GM18873 (cell line): ENCODE results near the gene DYNLRB1.
A peak's percentile ranks its signal among the peaks of the same experiment; 100 is the strongest.
"Not testable (repeated sequence)": the region's sequence is repeated elsewhere in the genome, so short reads cannot be mapped to it uniquely, and the experiment has no call there.

Experiments
- ATAC-seq: cut with Tn5 transposase; IDR thresholded peaks from one replicate; pipeline ENCODE4 v1.9.1; 2021; ENCODE audit warnings: mild to moderate bottlenecking, moderate library complexity, moderate number of reproducible peaks; ENCODE audit not compliant: unreplicated experiment, low FRiP score

The DYNLRB1 gene

DNA sequence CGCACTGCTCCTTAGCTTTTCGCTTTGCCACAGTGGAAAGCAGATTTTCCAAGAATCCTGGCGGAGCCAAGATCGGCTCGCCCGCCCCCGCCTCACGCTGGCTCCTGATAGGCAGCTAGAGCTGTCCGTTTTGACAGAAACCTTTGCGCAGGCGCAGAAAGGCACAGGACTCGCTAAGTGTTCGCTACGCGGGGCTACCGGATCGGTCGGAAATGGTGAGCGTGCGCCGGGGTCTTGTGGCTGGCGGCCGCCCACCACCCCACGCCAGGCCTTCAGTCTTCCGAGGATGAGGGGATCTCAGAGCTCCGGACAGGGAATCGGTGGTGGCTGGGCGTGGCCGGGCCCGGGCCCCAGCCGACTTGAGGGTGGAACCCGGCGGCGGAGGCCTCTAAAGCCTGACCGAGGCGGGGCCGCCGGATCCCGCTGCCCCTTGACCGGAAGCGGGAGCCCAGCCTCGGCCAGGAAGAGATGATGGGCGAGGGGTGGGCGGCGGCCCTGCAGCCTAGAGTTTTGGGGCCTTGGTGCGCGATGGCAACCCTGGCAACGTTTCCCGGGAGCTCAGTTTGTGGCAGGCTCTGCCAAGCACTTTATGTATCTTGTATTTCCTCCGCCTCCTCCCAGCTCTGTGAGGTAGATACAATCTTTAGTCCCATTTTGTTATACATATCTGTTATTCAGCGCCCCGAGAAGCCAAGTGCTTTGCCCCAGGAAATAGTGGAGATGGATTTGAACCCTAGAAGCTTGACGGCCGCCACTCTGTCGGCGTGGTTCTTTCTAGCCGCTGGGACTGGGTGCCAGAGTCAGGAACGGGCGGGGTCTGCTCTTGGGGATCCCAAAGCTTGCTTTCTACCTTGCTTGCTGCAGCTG lies at the start of gene DYNLRB1:
DYNLRB1 (plus strand) TSS at position 176 of the 867 bp plus-strand sequence; CDS start at position 213, 37 bp downstream.
- ATAC-seq = peak; percentile 74

DNA sequence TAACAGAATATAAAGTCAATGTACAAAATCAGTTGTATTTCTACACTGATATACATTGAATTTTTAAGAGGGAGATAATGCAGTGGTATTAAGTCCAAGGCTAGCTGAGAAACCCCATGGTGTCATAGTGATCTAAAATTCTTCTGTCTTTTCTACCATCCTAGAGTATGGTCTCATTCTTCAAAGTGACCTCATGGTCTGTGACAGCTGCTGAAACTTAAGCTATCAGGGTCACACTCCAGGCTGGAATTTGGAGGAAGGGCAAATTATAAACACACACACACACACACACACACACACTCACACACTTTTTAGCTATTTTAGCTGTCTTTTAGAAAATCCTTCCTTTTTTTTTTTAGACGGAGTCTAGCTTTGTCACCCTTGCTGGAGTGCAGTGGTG lies 47.3 kb upstream of the DYNLRB1 start:
- no peak for ATAC-seq

DNA sequence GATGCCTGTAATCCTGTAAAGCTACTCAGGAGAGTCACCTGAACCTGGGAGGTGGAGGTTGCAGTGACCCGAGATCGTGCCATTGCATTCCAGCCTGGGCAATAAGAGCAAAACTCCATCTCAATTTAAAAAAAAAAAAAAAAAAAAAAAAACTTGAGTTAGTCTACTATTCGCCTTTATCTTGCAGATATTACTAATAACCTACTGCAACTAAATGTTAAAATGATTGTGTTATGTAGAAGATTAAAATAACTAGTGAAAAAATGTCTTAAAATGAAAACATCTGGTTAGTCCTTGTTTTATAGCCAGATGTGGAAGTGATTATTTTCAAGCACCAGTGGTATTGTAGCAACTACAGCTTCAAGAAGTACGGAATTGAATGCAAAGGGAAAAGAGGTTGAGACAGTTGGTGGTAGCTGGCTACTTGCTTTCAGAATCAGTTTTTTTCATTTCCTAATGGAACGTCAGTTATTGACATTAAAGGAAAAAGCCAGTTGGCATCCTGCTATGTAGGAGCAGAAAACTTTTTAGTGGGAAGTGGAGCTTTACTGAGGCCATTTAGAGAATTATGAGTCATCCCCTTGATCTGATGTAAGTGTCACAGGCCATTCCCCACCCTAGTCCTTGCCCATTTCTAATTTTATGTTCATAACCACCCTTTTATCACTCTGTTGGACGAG lies 43.8 kb upstream of the DYNLRB1 start:
- ATAC-seq = no peak

DNA sequence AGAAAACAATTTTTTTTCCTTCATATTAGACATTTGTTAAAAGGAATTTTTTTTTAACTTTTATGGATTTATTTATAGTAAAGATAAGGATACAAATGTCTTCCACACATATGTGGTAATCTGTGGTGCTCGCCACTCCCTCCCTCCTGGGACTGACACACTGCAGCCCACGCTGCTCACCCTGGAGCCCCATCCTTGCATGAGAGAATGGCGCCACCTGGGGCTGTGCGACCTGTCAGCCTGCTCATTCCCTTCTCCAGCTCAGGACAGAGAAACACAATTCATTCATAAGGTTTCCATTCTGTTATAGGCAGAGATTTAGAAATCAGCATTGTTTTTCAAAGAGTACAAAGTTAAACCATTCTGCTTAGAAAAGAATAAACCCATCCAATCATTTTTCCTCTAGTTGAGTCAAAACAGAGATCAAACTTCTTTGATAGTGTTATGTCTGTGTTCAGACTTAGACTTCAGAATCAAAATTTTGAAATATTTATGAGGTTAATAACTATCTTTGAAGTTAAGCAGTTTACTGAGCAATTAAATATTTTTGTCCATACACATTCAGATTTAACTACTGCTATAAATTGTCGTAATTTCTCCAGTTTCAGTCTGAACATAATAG lies 42.8 kb upstream of the DYNLRB1 start:
- ATAC-seq = no peak

DNA sequence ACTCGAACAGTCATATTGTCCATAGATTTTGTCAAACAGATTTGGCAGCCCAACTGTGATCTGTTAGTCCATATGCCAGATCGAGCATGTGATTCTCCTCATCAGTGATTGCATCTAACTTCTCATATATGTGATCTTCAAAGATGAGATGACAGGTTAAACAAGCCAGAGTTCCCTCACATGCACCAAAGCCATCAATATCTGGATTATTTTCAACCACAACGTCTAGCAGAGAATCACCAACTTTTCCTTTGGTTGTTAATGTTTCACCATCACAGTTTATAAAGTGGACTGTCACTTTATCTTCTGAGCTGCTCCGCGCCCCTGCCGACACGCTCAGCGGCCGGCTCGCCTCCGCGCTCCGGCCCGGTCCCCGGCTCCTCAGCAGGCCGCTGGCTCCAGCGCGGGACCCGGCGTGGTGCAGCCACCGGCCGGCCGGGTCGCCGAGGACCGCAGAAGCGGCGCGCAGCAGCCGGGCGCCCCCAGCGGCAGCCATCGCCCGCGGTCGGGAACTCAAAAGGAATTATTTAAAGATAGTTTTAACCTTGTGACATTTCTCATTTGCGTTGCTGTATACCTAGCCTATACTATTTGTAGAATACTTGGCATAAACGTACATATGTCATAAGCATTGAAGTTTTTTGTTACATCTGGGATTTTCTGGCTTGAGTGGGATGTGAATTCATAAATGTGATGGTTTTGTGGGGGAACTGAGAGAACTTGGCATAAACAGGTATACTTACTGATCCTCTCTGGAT lies 40.1 kb upstream of the DYNLRB1 start:
- no peak for ATAC-seq

DNA sequence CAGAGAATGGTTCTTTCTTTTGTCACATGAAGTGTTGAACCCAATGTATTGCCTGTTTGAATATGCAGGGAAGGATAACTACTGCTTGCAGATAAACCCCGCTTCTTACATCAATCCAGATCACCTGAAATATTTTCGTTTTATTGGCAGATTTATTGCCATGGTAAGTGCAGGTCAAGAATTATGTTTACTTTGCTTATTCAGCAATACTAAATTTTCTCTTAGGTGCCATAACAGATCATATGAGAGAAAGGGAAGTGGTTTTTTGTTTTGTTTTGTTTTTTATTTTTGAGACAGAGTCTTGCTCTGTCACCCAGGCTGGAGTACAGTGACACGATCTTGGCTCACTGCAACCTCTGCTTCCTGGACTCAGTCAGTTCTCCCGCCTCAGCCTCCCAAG lies 36.6 kb upstream of the DYNLRB1 start:
- no peak for ATAC-seq

DNA sequence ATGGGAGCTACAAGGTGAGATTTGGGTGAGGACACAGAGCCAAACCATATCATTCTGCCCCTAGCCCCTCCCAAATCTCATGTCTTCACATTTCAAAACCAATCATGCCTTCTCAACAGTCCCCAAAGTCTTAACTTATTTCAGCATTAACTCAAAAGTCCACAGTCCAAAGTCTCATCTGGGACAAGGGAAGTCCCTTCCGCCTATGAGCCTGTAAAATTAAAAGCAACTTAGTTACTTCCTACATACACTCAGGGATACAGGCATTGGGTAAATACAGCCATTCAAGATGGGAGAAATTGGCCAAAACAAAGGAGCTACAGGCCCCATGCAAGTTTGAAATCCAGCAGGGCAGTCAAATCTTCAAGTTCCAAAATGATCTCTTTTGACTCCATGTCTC lies 34.1 kb upstream of the DYNLRB1 start:
- not testable (repeated sequence) for ATAC-seq

DNA sequence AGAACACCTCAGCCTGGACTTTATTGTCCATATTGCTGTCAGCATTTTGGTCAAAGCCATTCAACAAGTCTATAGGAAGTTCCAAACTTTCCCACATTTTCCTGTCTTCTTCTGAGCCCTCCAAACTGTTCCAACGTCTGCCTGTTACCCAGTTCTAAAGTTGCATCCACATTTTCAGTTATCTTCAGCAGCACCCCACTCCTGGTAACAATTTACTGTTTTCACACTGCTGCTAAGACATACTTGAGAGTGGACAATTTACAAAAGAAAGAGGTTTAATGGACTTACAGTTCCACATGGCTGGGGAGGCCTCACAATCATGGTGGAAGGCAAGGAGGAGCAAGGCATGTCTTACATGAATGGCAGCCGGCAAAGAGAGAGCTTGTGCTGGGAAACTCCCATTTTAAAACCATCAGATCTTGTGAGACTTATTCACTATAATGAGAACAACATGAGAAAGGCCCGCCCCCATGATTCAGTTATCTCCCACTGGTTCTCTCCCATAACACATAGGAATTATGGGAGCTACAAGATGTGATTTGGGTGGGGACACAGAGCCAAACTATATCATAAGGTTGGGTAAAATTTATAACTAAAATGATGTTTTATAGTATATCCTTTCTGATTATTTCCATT lies 32.5 kb upstream of the DYNLRB1 start:
- ATAC-seq = not testable (repeated sequence)

DNA sequence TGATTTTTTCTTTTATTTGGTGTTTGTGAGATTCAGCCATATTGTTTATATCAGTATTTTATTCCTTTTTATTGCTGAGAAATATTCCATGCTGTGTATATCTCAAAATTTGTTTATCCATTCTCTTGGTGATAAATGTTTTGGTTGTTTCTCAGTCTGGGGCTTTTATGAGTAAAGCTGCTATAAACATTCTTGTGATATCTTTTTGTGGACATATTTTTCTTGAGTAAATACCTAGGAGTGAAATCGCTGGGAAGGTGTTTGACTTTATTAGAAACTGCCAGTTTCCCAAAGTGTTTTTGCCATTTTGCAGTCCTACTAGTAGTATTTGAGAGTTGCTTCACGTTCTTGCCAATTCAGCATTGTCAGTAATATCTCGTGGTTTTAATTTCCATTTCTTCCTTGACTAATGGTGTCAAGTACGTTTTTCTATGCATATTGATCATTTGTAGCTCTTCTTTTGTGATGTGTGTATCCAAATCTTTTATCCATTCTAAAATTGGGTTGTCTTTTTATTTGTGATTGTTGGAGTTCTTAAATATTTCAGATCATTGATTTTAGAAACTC lies 31.1 kb upstream of the DYNLRB1 start:
- no peak for ATAC-seq

DNA sequence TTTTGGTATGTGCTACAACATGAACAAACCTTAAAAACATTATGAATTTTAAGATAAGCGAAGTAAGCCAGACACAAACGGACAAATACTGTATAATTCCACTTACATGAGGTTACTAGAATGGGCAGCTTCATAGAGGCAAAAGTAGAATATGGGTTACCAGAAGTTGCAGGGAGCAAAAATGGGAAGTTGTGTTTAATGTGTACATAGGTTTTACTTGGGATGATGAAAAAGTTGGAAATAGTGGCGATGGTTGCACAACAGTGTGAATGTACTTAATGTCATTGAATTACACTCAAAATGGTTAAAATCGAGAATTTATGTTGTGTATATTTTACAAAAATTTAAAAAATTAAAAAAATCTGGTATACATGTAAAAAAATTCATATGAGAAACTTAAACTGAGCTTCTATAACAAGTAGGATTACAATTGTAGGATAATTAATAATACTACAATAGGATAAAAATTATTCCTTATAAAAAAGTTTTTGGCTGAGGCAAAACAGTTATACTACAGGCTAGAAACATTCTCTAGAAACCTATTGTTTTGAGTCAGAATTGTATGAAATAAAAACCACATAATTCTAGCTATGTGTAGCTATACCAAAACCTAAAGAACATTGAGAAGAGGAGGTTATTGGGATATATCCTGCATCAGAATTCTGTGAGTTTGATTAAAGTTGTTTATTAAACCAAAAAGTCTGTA lies 24.8 kb upstream of the DYNLRB1 start:
- no peak for ATAC-seq

DNA sequence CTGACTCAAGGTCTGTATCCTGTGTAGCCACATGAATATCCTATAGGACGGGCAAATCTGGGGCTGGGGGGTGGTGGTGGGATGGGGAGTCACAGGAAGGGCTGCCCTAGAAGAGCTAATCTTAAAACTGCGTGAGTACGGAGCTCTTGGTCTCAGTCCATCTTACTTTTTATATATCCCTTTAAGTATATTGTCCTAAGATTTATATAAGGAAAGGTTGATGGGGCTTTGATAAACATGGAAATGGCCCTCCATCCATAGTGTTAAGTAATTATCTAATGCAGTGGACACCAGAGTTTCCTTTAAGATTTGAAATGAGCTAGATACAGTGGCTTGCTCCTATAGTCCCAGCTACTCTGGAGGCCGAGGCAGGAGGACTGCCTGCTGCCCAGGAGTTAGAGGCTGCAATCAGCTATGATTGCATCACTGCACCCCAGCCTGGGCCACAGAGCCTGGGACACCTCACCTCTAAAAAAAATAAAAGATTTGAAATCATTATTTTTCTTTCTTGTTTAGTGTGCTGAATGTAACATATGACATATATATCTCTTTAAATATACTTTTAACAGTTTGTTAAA lies 24.2 kb upstream of the DYNLRB1 start:
- no peak for ATAC-seq

DNA sequence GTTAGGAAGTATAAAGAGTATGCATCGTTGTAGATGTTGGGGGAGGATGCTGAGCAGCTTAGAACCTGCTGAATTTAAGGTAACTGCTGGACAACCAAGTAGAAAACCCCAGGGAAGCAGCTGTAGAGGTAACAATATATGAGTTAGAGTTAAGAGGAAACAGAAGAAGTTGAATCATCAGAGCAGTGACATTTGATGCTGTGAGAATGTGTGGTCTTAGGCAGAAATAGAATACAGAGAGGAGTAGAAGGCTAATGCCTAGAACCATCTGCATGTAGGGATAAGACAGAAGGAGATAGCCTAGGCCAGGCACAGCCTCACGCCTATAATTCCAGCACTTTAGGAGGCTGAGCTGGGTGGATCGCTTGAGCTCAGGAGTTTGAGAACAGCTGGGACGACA lies 22.6 kb upstream of the DYNLRB1 start:
- ATAC-seq = no peak

DNA sequence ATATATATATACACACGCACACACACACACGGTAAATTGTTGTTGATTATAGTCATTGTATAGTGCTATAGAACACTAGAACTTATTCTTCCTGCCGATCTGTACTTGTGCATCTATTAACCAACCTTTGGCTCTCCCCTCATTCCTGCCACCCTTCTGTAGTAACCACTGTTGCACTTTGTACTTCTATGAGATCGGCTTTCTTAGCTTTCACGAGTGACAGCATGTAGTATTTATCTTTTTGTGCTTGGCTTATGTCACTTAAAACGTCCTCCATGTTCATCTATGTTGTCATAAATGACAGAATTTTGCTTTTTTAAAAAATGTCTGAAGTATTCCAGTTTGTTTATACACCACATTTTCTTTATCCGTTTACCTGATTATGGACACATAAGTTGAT lies 20.9 kb upstream of the DYNLRB1 start:
- ATAC-seq = no peak

DNA sequence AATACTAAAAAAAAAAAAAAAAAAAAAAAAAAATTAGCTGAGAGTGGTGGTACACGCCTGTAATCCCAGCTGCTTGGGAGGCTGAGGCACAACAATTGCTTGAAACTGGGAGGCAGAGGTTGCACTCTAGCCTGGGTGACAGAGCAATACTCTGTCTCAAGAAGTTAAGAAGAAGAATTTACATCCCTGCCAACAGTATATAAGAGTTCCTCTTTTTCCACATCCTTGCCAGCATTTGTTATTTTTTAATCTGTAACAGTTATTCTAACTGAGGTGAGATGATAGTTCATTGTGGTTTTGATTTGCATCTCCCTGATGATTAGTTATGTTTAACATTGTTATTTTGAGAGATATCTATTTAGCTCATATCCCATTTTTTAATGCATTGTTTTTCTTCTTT lies 20.3 kb upstream of the DYNLRB1 start:
- no peak for ATAC-seq

DNA sequence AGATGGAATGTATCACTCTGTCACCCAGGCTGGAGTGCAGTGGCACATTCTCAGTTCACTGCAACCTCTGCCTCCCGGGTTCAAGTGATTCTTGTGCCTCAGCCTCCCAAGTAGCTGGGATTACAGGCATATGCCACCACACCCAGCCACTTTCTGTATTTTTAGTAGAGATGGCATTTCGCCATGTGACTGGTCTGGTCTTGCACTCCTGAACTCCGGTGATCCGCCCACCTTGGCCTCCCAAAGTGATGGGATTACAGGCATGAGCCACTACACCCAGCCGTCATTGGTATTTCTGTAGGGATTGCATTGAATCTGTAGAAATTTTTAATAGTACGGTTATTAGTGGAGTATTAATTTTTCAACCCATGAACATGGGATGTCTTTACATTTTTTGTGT lies 18.6 kb upstream of the DYNLRB1 start:
- ATAC-seq = not testable (repeated sequence)

DNA sequence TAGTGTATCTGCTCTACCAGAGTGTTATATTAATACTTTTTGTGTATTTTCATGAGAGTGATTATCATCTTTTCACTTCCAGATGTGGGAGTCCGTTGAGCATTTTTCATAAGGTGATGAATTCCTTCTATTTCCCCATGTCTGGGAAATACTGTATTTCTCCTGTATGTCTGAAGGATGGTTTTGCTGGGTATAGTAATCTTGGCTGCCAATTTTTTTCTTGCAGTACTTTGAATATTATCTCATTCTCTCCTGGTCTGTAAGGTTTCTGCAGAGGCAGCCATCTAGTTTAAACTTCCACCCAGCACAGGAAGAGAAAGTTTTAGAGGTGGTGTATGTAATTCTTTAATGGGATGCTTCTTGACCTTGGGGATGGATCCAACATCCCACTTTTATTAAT lies 15.4 kb upstream of the DYNLRB1 start:
- ATAC-seq = no peak

DNA sequence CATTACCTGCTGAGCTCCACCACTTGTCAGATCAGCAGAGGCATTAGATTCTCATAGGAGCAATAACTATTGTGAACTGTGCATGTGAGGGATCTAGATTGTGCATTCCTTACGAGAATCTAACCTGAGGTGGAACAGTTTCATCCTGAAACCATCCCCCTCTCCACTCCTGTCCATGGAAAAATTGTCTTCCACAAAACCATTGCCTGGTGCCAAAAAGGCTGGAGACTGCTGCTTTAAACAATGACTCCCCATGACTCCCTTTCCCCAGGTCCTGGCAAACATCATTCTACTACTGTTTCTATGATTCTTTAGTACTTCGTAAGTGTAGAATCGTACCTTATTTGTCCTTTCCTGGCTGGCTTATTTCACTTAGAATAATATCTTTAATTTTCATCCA lies 9.7 kb upstream of the DYNLRB1 start:
- ATAC-seq = no peak

DNA sequence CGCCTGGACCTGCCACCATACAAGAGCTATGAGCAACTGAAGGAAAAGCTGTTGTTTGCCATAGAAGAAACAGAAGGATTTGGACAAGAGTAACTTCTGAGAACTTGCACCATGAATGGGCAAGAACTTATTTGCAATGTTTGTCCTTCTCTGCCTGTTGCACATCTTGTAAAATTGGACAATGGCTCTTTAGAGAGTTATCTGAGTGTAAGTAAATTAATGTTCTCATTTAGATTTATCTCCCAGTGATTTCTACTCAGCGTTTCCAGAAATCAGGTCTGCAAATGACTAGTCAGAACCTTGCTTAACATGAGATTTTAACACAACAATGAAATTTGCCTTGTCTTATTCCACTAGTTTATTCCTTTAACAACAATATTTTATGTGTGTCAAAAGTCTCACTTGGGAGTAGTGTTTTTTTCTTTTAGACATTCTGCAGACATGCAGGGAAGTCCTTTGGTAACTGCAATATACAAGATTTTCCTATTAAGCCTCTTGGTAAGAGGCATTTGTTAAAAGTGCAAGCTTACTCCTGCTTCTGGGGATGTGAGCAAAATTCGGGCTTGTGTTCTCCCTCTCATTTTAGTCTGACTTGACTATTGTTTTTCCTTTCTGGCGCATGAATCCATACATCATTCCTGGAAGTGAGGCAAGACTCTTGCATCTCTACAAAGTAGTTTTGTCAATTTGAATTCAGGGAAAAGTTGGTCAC lies 8.4 kb upstream of the DYNLRB1 start:
- no peak for ATAC-seq
